Upper lobe of left lung (tissue), 4 donors: ENCODE data around the gene LDLRAD2.

Experiments
- POLR2A ChIP-seq, 4 donors: fragments of 450-650 bp; IDR thresholded peaks; one replicate each; pipeline ENCODE4 v1.5.1; 2016 to 2017; ENCODE audit warnings: antibody characterized with exemption in 4 of 4, mild to moderate bottlenecking in 2 of 4
- TF ChIP-seq, protein P1 (sequence below), 6 experiments: fragments of 450-650 bp in 4 of 6; fragments of 200-600 bp in 2 of 6; sonication (generic) in 2 of 6; IDR thresholded peaks; one replicate each; pipeline ENCODE4 v1.5.1; 2016 to 2019; ENCODE audit warnings: antibody characterized with exemption in 6 of 6

DNA sequence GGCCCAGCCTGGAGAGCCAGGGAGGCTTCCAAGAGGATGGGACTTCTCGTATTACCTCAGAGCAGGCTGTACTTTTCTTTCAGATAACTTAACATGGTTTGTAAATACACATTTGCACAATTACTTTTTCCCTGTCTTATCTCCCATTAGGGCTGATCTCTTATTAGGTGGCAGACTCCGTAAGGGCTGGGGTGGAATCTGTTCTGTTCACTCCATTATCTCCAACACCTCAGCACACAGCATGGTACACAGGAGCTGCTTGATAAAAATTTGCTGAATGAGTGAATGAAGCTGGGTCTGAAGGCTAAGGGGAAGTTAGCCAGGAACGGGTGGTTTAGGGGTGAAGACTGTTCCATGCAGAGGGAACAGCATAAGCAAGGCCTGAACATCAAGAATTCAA is 48.9 kb downstream of the LDLRAD2 start:
- TF ChIP-seq, protein P1, sequence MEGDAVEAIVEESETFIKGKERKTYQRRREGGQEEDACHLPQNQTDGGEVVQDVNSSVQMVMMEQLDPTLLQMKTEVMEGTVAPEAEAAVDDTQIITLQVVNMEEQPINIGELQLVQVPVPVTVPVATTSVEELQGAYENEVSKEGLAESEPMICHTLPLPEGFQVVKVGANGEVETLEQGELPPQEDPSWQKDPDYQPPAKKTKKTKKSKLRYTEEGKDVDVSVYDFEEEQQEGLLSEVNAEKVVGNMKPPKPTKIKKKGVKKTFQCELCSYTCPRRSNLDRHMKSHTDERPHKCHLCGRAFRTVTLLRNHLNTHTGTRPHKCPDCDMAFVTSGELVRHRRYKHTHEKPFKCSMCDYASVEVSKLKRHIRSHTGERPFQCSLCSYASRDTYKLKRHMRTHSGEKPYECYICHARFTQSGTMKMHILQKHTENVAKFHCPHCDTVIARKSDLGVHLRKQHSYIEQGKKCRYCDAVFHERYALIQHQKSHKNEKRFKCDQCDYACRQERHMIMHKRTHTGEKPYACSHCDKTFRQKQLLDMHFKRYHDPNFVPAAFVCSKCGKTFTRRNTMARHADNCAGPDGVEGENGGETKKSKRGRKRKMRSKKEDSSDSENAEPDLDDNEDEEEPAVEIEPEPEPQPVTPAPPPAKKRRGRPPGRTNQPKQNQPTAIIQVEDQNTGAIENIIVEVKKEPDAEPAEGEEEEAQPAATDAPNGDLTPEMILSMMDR (IDR thresholded peaks at IDR 0.05): no peak
- no peak for TF ChIP-seq POLR2A (IDR thresholded peaks at IDR 0.05)
